ENCODE data around the gene USP4. TPM values are rescaled to one million over a fixed set of nuclear protein-coding genes. Genes with fewer than 3 reads are reported as not detected.

Gene USP4
- total and polyA plus RNA-seq, 2 of the 8 experiments (the other 6 are each of a cell fraction or from before 2014, with no cell fraction given), result 16.0 to 27.8 TPM

- TF ChIP-seq CTCF (IDR thresholded peaks at IDR 0.05; ENCODE audit: control extremely low read depth in 1 of 3, insufficient read depth in 1 of 3, low read depth in 1 of 3, low read length in 3 of 3) (no peak), SUZ12 (IDR thresholded peaks at IDR 0.05; ENCODE audit: low read length) (no peak), MAX (IDR thresholded peaks at IDR 0.05) (no peak)
Observed at GRCh38 chr3:49386056-49386756, 46.4 kb upstream of the USP4 start (continued).
